GM23338 (cell line): ENCODE data around the gene PSG7. TPM values are rescaled to one million over a fixed set of nuclear protein-coding genes. Genes with fewer than 3 reads are reported as not detected.
"Not testable (repeated sequence)": the region's sequence is repeated elsewhere in the genome, so short reads cannot be mapped to it uniquely, and the experiment has no call there.

Experiments
- ATAC-seq: fragments of 200-7000 bp; cut with Tn5 transposase; 3 replicates; pipeline ENCODE4 v1.9.1; 2020
- DNase-seq: peaks from one replicate; pipeline ENCODE4 v3.0.0-alpha.2; 2015; ENCODE audit warnings: low spot score
- H2AFZ ChIP-seq: fragments of 200-600 bp; sonication (generic); 2 replicates; pipeline ENCODE4 v1.8.0; 2016; ENCODE audit warnings: antibody characterized with exemption, mild to moderate bottlenecking, moderate library complexity
- H3F3A ChIP-seq: fragments of 200-600 bp; sonication (generic); replicated peaks from 2 replicates; pipeline ENCODE4 v1.8.0; 2017; ENCODE audit warnings: antibody characterized with exemption, mixed run types, low read depth
- H3K27ac ChIP-seq: fragments of 200-600 bp; sonication (generic); 2 replicates; pipeline ENCODE4 v1.6.1; 2016; ENCODE audit warnings: low read depth
- H3K27me3 ChIP-seq: fragments of 200-600 bp; sonication (generic); 2 replicates; pipeline ENCODE4 v1.8.0; 2016; ENCODE audit warnings: mild to moderate bottlenecking, mixed run types, moderate library complexity; ENCODE audit not compliant: insufficient read depth
- H3K36me3 ChIP-seq: fragments of 200-600 bp; sonication (generic); 2 replicates; pipeline ENCODE4 v1.8.0; 2016; ENCODE audit warnings: mild to moderate bottlenecking; ENCODE audit not compliant: insufficient read depth
- H3K4me1 ChIP-seq: fragments of 200-600 bp; sonication (generic); 2 replicates; pipeline ENCODE4 v1.8.0; 2016; ENCODE audit warnings: mild to moderate bottlenecking, moderate library complexity; ENCODE audit not compliant: insufficient read depth
- H3K4me2 ChIP-seq: fragments of 200-600 bp; sonication (generic); 2 replicates; pipeline ENCODE4 v1.7.1; 2017; ENCODE audit warnings: mixed run types
- H3K4me3 ChIP-seq: fragments of 200-600 bp; sonication (generic); 2 replicates; pipeline ENCODE4 v1.6.1; 2016; ENCODE audit warnings: mixed run types
- H3K79me2 ChIP-seq: fragments of 200-600 bp; sonication (generic); replicated peaks from 2 replicates; pipeline ENCODE4 v1.8.0; 2017; ENCODE audit warnings: mild to moderate bottlenecking; ENCODE audit not compliant: insufficient read depth
- H3K9me2 ChIP-seq: fragments of 200-600 bp; sonication (generic); 2 replicates; pipeline ENCODE4 v1.8.0; 2017; ENCODE audit not compliant: insufficient read depth
- H4K20me1 ChIP-seq: fragments of 200-600 bp; sonication (generic); replicated peaks from 2 replicates; pipeline ENCODE4 v1.8.0; 2017; ENCODE audit warnings: mild to moderate bottlenecking; ENCODE audit not compliant: insufficient read depth
- H3K27ac Mint-ChIP-seq: 2 replicates; pipeline ENCODE4 v1.8.0; 2020; ENCODE audit warnings: inconsistent platforms, mild to moderate bottlenecking, moderate library complexity, mixed read lengths
- H3K27me3 Mint-ChIP-seq: 3 replicates; pipeline ENCODE4 v1.8.0; 2022; ENCODE audit warnings: low read depth, mild to moderate bottlenecking, moderate library complexity, mixed read lengths, inconsistent platforms; ENCODE audit not compliant: insufficient read depth, poor library complexity
- H3K36me3 Mint-ChIP-seq: 3 replicates; pipeline ENCODE4 v1.8.0; 2021; ENCODE audit warnings: low read depth, mild to moderate bottlenecking, inconsistent platforms, moderate library complexity, mixed read lengths
- H3K4me1 Mint-ChIP-seq: 3 replicates; pipeline ENCODE4 v1.8.0; 2020; ENCODE audit warnings: mild to moderate bottlenecking, inconsistent platforms, mixed read lengths
- H3K4me3 Mint-ChIP-seq: 3 replicates; pipeline ENCODE4 v1.8.0; 2021; ENCODE audit warnings: moderate library complexity, mild to moderate bottlenecking, inconsistent platforms, mixed read lengths
- H3K9me3 Mint-ChIP-seq: 3 replicates; pipeline ENCODE4 v1.8.0; 2020; ENCODE audit warnings: moderate library complexity, mild to moderate bottlenecking, inconsistent platforms, mixed read lengths
- EZH2 ChIP-seq: fragments of 200-600 bp; sonication (generic); IDR thresholded peaks from one replicate; pipeline ENCODE4 v1.8.0; 2017; ENCODE audit warnings: antibody characterized with exemption, mild to moderate bottlenecking, low read depth; ENCODE audit not compliant: unreplicated experiment
- EZH2phosphoT487 ChIP-seq: fragments of 200-600 bp; sonication (generic); IDR thresholded peaks from one replicate; pipeline ENCODE4 v1.8.1; 2018; ENCODE audit warnings: antibody characterized with exemption; ENCODE audit not compliant: unreplicated experiment
- JUNB ChIP-seq: IDR thresholded peaks from one replicate; pipeline ENCODE4 v1.6.1; 2016; ENCODE audit warnings: antibody characterized with exemption; ENCODE audit not compliant: unreplicated experiment
- NANOG ChIP-seq: IDR thresholded peaks from 2 replicates; pipeline ENCODE4 v1.6.1; 2016; ENCODE audit warnings: antibody characterized with exemption, borderline replicate concordance
- POLR2AphosphoS5 ChIP-seq: IDR thresholded peaks from 2 replicates; pipeline ENCODE4 v1.6.1; 2016; ENCODE audit warnings: antibody characterized with exemption, low read depth
- STAT1 ChIP-seq: IDR thresholded peaks from one replicate; pipeline ENCODE4 v1.6.1; 2016; ENCODE audit warnings: antibody characterized with exemption; ENCODE audit not compliant: unreplicated experiment
- ZNF114 ChIP-seq: fragments of 250-450 bp; sonication (Bioruptor Pico); IDR thresholded peaks from 2 replicates; pipeline ENCODE4 v1.5.0; 2020; ENCODE audit warnings: mild to moderate bottlenecking, moderate library complexity
- ZNF331 ChIP-seq: fragments of 250-450 bp; sonication (Bioruptor Pico); IDR thresholded peaks from 2 replicates; pipeline ENCODE4 v1.5.0; 2020; ENCODE audit warnings: low read depth, mild to moderate bottlenecking, moderate library complexity
- polyA plus RNA-seq: library from polyadenylated mRNA; unstranded; fragments of >200 nt; fragmentation: Nextera tagmentation; extraction: Ambion mirVana; gene quantifications from 2 replicates; pipeline ENCODE4 v1.2.1, GENCODE V29; 2016
- total RNA-seq: library from RNA; depleted of rRNA; stranded (reverse); fragments of >200 nt; shearing (Covaris generic); gene quantifications from 2 replicates; pipeline ENCODE4 v1.2.3, GENCODE V29; 2014
- TF ChIP-seq, protein P1 (sequence below): IDR thresholded peaks from one replicate; pipeline ENCODE4 v1.6.1; 2018; ENCODE audit warnings: antibody characterized with exemption; ENCODE audit not compliant: unreplicated experiment
- TF ChIP-seq, protein P2 (sequence below), 2 experiments: fragments of 200-600 bp in 1 of 2; sonication (generic) in 1 of 2; conservative IDR thresholded peaks; 2 replicates each; pipeline versions ENCODE4 v1.5.1 to v1.6.1; 2016 to 2017; ENCODE audit warnings: antibody characterized with exemption in 2 of 2, low read depth in 2 of 2, mild to moderate bottlenecking in 2 of 2, moderate library complexity in 1 of 2
- TF ChIP-seq, protein P3 (sequence below): IDR thresholded peaks from 2 replicates; pipeline ENCODE4 v1.6.1; 2016; ENCODE audit warnings: antibody characterized with exemption
- TF ChIP-seq, protein P4 (sequence below): fragments of 250-450 bp; sonication (Bioruptor Pico); IDR thresholded peaks from 2 replicates; pipeline ENCODE4 v1.5.0; 2020; ENCODE audit warnings: mild to moderate bottlenecking, moderate library complexity

PSG7 gene
- total and polyA plus RNA-seq, 2 experiments from 2014 or later: not detected

DNA sequence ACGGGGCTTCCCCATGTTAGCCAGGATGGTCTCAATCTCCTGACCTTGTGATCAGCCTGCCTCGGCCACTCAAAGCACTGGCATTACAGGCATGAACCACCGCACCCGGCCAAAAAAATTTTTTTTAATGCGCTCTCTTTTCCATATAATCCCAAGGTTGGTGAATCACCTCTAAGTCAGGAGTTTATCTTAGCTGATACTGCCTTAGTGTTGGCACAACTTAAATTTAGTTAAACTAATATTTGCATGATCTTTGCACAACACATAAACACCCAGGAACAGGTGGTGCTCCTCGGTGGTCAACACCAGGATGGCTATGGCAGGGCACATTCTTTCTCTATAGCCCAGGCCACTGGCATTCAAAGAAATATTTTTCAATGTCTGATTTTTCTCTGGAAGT is 24.1 kb upstream of the PSG7 start:
- Mint-ChIP-seq H3K27me3 (peaks cover 5% of the 10 kb centered on the region), H3K4me1 (no peaks in the 10 kb centered on the region), H3K27ac (no peak overlapping the region), H3K36me3 (peaks cover 22% of the 10 kb centered on the region; the same call in 2 of the 3 replicates), H3K4me3 (no peak overlapping the region), H3K9me3 (peaks cover 89% of the 10 kb centered on the region)
- no peaks in the 10 kb centered on the region for H3K36me3 ChIP-seq
- H4K20me1 ChIP-seq: no peaks in the 10 kb centered on the region
- no peaks in the 10 kb centered on the region for H3F3A ChIP-seq
- H3K4me3 ChIP-seq: no peak overlapping the region
- H3K9me2 ChIP-seq: no peaks in the 10 kb centered on the region
- no peak overlapping the region for H3K27ac ChIP-seq
- no peak overlapping the region for H2AFZ ChIP-seq
- H3K4me2 ChIP-seq: no peak overlapping the region
- no peak for ATAC-seq
- no peaks in the 10 kb centered on the region for H3K27me3 ChIP-seq
- no peaks in the 10 kb centered on the region for H3K4me1 ChIP-seq
- no peak for DNase-seq
- TF ChIP-seq STAT1 (no peak), POLR2AphosphoS5 (no peak), ZNF331 (CRISPR knock-in tag) (no peak), JUNB (no peak), EZH2 (no peak), NANOG (no peak), EZH2phosphoT487 (no peak), ZNF114 (no peak)
- TF ChIP-seq, protein P1, sequence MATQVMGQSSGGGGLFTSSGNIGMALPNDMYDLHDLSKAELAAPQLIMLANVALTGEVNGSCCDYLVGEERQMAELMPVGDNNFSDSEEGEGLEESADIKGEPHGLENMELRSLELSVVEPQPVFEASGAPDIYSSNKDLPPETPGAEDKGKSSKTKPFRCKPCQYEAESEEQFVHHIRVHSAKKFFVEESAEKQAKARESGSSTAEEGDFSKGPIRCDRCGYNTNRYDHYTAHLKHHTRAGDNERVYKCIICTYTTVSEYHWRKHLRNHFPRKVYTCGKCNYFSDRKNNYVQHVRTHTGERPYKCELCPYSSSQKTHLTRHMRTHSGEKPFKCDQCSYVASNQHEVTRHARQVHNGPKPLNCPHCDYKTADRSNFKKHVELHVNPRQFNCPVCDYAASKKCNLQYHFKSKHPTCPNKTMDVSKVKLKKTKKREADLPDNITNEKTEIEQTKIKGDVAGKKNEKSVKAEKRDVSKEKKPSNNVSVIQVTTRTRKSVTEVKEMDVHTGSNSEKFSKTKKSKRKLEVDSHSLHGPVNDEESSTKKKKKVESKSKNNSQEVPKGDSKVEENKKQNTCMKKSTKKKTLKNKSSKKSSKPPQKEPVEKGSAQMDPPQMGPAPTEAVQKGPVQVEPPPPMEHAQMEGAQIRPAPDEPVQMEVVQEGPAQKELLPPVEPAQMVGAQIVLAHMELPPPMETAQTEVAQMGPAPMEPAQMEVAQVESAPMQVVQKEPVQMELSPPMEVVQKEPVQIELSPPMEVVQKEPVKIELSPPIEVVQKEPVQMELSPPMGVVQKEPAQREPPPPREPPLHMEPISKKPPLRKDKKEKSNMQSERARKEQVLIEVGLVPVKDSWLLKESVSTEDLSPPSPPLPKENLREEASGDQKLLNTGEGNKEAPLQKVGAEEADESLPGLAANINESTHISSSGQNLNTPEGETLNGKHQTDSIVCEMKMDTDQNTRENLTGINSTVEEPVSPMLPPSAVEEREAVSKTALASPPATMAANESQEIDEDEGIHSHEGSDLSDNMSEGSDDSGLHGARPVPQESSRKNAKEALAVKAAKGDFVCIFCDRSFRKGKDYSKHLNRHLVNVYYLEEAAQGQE: no peak
- TF ChIP-seq, protein P2, sequence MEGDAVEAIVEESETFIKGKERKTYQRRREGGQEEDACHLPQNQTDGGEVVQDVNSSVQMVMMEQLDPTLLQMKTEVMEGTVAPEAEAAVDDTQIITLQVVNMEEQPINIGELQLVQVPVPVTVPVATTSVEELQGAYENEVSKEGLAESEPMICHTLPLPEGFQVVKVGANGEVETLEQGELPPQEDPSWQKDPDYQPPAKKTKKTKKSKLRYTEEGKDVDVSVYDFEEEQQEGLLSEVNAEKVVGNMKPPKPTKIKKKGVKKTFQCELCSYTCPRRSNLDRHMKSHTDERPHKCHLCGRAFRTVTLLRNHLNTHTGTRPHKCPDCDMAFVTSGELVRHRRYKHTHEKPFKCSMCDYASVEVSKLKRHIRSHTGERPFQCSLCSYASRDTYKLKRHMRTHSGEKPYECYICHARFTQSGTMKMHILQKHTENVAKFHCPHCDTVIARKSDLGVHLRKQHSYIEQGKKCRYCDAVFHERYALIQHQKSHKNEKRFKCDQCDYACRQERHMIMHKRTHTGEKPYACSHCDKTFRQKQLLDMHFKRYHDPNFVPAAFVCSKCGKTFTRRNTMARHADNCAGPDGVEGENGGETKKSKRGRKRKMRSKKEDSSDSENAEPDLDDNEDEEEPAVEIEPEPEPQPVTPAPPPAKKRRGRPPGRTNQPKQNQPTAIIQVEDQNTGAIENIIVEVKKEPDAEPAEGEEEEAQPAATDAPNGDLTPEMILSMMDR (conservative IDR thresholded peaks at IDR 0.05; ENCODE audit: low read depth in 2 of 2): no peak
- TF ChIP-seq, protein P3, sequence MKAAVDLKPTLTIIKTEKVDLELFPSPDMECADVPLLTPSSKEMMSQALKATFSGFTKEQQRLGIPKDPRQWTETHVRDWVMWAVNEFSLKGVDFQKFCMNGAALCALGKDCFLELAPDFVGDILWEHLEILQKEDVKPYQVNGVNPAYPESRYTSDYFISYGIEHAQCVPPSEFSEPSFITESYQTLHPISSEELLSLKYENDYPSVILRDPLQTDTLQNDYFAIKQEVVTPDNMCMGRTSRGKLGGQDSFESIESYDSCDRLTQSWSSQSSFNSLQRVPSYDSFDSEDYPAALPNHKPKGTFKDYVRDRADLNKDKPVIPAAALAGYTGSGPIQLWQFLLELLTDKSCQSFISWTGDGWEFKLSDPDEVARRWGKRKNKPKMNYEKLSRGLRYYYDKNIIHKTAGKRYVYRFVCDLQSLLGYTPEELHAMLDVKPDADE: no peak
- TF ChIP-seq, protein P4, sequence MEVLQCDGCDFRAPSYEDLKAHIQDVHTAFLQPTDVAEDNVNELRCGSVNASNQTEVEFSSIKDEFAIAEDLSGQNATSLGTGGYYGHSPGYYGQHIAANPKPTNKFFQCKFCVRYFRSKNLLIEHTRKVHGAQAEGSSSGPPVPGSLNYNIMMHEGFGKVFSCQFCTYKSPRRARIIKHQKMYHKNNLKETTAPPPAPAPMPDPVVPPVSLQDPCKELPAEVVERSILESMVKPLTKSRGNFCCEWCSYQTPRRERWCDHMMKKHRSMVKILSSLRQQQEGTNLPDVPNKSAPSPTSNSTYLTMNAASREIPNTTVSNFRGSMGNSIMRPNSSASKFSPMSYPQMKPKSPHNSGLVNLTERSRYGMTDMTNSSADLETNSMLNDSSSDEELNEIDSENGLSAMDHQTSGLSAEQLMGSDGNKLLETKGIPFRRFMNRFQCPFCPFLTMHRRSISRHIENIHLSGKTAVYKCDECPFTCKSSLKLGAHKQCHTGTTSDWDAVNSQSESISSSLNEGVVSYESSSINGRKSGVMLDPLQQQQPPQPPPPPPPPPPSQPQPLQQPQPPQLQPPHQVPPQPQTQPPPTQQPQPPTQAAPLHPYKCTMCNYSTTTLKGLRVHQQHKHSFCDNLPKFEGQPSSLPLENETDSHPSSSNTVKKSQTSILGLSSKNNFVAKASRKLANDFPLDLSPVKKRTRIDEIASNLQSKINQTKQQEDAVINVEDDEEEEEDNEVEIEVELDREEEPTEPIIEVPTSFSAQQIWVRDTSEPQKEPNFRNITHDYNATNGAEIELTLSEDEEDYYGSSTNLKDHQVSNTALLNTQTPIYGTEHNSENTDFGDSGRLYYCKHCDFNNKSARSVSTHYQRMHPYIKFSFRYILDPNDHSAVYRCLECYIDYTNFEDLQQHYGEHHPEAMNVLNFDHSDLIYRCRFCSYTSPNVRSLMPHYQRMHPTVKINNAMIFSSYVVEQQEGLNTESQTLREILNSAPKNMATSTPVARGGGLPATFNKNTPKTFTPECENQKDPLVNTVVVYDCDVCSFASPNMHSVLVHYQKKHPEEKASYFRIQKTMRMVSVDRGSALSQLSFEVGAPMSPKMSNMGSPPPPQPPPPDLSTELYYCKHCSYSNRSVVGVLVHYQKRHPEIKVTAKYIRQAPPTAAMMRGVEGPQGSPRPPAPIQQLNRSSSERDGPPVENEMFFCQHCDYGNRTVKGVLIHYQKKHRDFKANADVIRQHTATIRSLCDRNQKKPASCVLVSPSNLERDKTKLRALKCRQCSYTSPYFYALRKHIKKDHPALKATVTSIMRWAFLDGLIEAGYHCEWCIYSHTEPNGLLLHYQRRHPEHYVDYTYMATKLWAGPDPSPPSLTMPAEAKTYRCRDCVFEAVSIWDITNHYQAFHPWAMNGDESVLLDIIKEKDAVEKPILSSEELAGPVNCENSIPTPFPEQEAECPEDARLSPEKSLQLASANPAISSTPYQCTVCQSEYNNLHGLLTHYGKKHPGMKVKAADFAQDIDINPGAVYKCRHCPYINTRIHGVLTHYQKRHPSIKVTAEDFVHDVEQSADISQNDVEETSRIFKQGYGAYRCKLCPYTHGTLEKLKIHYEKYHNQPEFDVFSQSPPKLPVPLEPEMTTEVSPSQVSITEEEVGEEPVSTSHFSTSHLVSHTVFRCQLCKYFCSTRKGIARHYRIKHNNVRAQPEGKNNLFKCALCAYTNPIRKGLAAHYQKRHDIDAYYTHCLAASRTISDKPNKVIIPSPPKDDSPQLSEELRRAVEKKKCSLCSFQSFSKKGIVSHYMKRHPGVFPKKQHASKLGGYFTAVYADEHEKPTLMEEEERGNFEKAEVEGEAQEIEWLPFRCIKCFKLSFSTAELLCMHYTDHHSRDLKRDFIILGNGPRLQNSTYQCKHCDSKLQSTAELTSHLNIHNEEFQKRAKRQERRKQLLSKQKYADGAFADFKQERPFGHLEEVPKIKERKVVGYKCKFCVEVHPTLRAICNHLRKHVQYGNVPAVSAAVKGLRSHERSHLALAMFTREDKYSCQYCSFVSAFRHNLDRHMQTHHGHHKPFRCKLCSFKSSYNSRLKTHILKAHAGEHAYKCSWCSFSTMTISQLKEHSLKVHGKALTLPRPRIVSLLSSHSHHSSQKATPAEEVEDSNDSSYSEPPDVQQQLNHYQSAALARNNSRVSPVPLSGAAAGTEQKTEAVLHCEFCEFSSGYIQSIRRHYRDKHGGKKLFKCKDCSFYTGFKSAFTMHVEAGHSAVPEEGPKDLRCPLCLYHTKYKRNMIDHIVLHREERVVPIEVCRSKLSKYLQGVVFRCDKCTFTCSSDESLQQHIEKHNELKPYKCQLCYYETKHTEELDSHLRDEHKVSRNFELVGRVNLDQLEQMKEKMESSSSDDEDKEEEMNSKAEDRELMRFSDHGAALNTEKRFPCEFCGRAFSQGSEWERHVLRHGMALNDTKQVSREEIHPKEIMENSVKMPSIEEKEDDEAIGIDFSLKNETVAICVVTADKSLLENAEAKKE (CRISPR knock-in tag): no peak
- H3K79me2 ChIP-seq: no peaks in the 10 kb centered on the region

DNA sequence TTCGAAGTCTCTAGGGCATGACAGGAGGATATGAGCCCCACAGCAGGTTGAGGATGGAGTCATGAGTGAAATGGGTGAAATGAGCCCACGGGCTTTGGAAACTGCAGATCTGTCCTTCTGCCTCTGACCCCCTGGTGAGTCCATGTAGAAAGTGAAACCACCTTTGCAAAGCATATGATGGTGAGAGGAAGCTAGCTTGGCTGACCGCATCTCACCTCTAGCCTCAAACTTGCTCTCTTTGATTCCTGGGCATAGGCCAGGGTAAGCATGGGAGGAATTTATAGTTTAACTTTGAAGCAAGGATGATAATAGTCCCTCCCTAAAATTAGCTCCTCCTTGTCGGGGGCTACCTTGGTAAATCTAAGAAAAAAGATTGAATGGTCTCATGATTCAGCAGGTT is 15.1 kb upstream of the PSG7 start:
- not testable (repeated sequence) for H3K36me3 ChIP-seq, H3K27ac ChIP-seq, H4K20me1 ChIP-seq, H3K36me3 Mint-ChIP-seq, H3K4me3 ChIP-seq, H3K27ac Mint-ChIP-seq, H3K9me2 ChIP-seq, H3K4me1 ChIP-seq, H3K4me3 Mint-ChIP-seq, DNase-seq, ATAC-seq, H3K27me3 ChIP-seq, H2AFZ ChIP-seq, H3K79me2 ChIP-seq, H3K27me3 Mint-ChIP-seq, H3K4me2 ChIP-seq, H3F3A ChIP-seq, H3K4me1 Mint-ChIP-seq
- peaks cover 79% of the 10 kb centered on the region for H3K9me3 Mint-ChIP-seq
